Measurements from ENCODE around the gene TECR.

DNA sequence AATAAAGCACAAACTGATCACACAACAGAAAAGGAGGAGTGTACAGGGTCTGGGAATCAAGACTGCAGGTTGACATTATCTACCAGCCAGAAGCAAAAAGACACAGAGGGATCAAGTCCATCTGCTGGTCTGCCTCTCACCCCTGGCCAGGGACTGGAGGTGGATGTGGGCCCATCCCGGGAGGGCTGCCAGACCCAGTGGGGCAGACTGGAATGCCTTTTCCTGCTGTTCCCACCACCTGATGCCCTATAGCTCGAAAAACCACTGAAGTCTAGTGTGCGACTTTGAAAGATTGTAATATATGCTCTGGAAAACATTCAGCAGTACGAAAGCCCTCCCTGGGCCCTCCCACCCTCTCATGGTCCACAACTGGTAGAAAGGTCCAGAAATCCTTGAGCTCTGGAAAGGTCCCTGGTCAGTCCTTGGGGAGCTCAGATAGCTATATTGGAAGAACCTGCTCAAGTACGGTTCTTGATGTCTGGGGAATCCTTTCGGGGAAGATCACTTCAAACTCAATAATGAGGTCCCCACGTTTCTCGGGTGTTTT, 13.8 kb upstream of the TECR start:
- no peak for TF ChIP-seq POLR2A (IDR thresholded peaks at IDR 0.05; ENCODE audit: low read depth, low read length)
- no peak for TF ChIP-seq TAF1 (IDR thresholded peaks at IDR 0.05; ENCODE audit: low read depth, low read length)
- TF ChIP-seq POLR2AphosphoS5 (IDR thresholded peaks at IDR 0.05; ENCODE audit: low read depth, low read length): no peak
- no peak for TF ChIP-seq POU2F2 (IDR thresholded peaks at IDR 0.05; ENCODE audit: low read depth, low read length)
- no peak for TF ChIP-seq PAX5 (IDR thresholded peaks at IDR 0.05; ENCODE audit: insufficient read depth, low read length, severe bottlenecking)
